ENCODE measurements around the gene LHFPL3. TPM values are rescaled to one million over a fixed set of nuclear protein-coding genes. Genes with fewer than 3 reads are reported as not detected.

LHFPL3 gene
- total and polyA plus RNA-seq, 2 experiments from 2014 or later = not detected

GRCh38 chr7:104367926-104368325 lies 39.5 kb downstream of the LHFPL3 start:
- no peak overlapping the region for H3K27ac ChIP-seq
- no peak for TF ChIP-seq CTCF (IDR thresholded peaks at IDR 0.05; ENCODE audit: low read depth, low read length)
- no peaks in the 10 kb centered on the region for H3K4me1 ChIP-seq (ENCODE audit: low read depth)
- no peaks in the 10 kb centered on the region for H3K27me3 ChIP-seq
- H3K36me3 ChIP-seq = no peaks in the 10 kb centered on the region
- peak in 1 of 2 donors; percentile 1 for DNase-seq (ENCODE audit: low read depth in 1 of 2, low spot score in 1 of 2)
- H3K4me3 ChIP-seq = no peak overlapping the region
- H3K9me3 ChIP-seq (ENCODE audit: low read depth) = no peaks in the 10 kb centered on the region

GRCh38 chr7:104371216-104371979 lies 43.0 kb downstream of the LHFPL3 start:
- TF ChIP-seq CTCF (IDR thresholded peaks at IDR 0.05; ENCODE audit: low read depth, low read length) = no peak

GRCh38 chr7:104371980-104372357 lies 43.6 kb downstream of the LHFPL3 start:
- H3K27me3 ChIP-seq = no peaks in the 10 kb centered on the region
- no peak overlapping the region for H3K27ac ChIP-seq
- H3K4me3 ChIP-seq = no peak overlapping the region
- no peak for TF ChIP-seq CTCF (IDR thresholded peaks at IDR 0.05; ENCODE audit: low read depth, low read length)
- no peaks in the 10 kb centered on the region for H3K36me3 ChIP-seq
- no peaks in the 10 kb centered on the region for H3K4me1 ChIP-seq (ENCODE audit: low read depth)
- DNase-seq (ENCODE audit: low read depth in 1 of 2, low spot score in 1 of 2) = no peak
- no peaks in the 10 kb centered on the region for H3K9me3 ChIP-seq (ENCODE audit: low read depth)

More at GRCh38 chr7:104371216-104371979, 43.0 kb downstream of the LHFPL3 start:
- Histone ChIP-seq H3K9me3 (ENCODE audit: low read depth) (no peaks in the 10 kb centered on the region), H3K27ac (no peak overlapping the region), H3K27me3 (no peaks in the 10 kb centered on the region), H3K4me1 (ENCODE audit: low read depth) (no peaks in the 10 kb centered on the region), H3K4me3 (no peak overlapping the region), H3K36me3 (no peaks in the 10 kb centered on the region)
- no peak for DNase-seq (ENCODE audit: low read depth in 1 of 2, low spot score in 1 of 2)

GRCh38 chr7:104382616-104383015 lies 54.2 kb downstream of the LHFPL3 start:
- TF ChIP-seq CTCF (IDR thresholded peaks at IDR 0.05; ENCODE audit: low read depth, low read length) = no peak
- no peaks in the 10 kb centered on the region for H3K4me1 ChIP-seq (ENCODE audit: low read depth)
- no peaks in the 10 kb centered on the region for H3K9me3 ChIP-seq (ENCODE audit: low read depth)
- no peaks in the 10 kb centered on the region for H3K27me3 ChIP-seq
- H3K36me3 ChIP-seq = no peaks in the 10 kb centered on the region
- no peak overlapping the region for H3K4me3 ChIP-seq
- H3K27ac ChIP-seq = no peak overlapping the region
- no peak for DNase-seq (ENCODE audit: low read depth in 1 of 2, low spot score in 1 of 2)

GRCh38 chr7:104386943-104387342 lies 58.5 kb downstream of the LHFPL3 start:
- Histone ChIP-seq H3K4me3 (no peak overlapping the region), H3K27ac (no peak overlapping the region), H3K9me3 (ENCODE audit: low read depth) (no peaks in the 10 kb centered on the region), H3K4me1 (ENCODE audit: low read depth) (no peaks in the 10 kb centered on the region), H3K27me3 (no peaks in the 10 kb centered on the region), H3K36me3 (no peaks in the 10 kb centered on the region)
- no peak for TF ChIP-seq CTCF (IDR thresholded peaks at IDR 0.05; ENCODE audit: low read depth, low read length)
- no peak for DNase-seq (ENCODE audit: low read depth in 1 of 2, low spot score in 1 of 2)
